A673 (cell line): ENCODE measurements around the gene GRIK1. TPM values are rescaled to one million over a fixed set of nuclear protein-coding genes. Genes with fewer than 3 reads are reported as not detected.

Source experiments
- BruUV-seq: library from RNA; stranded (reverse); fragments of 400-500 nt; replicated peaks from 2 replicates; lab custom pipeline; 2021; lab: Mats Ljungman, UMichigan
- CTCF ChIA-PET: fragments of 300-600 bp; sonication (Branson Sonifier 250); formaldehyde crosslinking; loops from one replicate; lab custom pipeline; 2022; ENCODE audit warnings: antibody characterized with exemption; lab: Charles Lee
- POLR2A ChIA-PET: fragments of 300-600 bp; sonication (Branson Sonifier 250); formaldehyde crosslinking; loops from one replicate; lab custom pipeline; 2022; ENCODE audit warnings: antibody characterized with exemption; ENCODE audit not compliant: low non-redundant PET; lab: Charles Lee
- DNase-seq: peaks from one replicate; pipeline ENCODE4 v3.0.0-alpha.2; 2015; ENCODE audit warnings: low spot score
- H3K27ac ChIP-seq: fragments of 200-600 bp; sonication (generic); 2 replicates; pipeline ENCODE4 v1.5.1; 2016; ENCODE audit warnings: mixed run types, low read depth, mild to moderate bottlenecking, mixed read lengths, antibody characterized with exemption, low read length; ENCODE audit not compliant: poor library complexity, severe bottlenecking
- H3K27me3 ChIP-seq: fragments of 200-600 bp; sonication (generic); replicated peaks from 2 replicates; pipeline ENCODE4 v1.6.1; 2017; ENCODE audit warnings: mixed run types, low read depth, mild to moderate bottlenecking, mixed read lengths, antibody characterized with exemption, low read length; ENCODE audit not compliant: insufficient read depth, poor library complexity
- H3K36me3 ChIP-seq: fragments of 200-600 bp; sonication (generic); 2 replicates; pipeline ENCODE4 v1.6.1; 2016; ENCODE audit warnings: mixed run types, mild to moderate bottlenecking, mixed read lengths, antibody characterized with exemption, low read length; ENCODE audit not compliant: insufficient read depth, poor library complexity, severe bottlenecking
- H3K4me1 ChIP-seq: fragments of 200-600 bp; sonication (generic); 2 replicates; pipeline ENCODE4 v1.6.1; 2017; ENCODE audit warnings: mixed run types, mild to moderate bottlenecking, mixed read lengths, antibody characterized with exemption, low read length; ENCODE audit not compliant: insufficient read depth, poor library complexity, severe bottlenecking
- H3K4me3 ChIP-seq: fragments of 200-600 bp; sonication (generic); 2 replicates; pipeline ENCODE4 v1.5.1; 2016; ENCODE audit warnings: low read depth, mixed run types, mild to moderate bottlenecking, mixed read lengths, low read length; ENCODE audit not compliant: poor library complexity, severe bottlenecking
- H3K9me3 ChIP-seq: fragments of 200-600 bp; sonication (generic); 2 replicates; pipeline ENCODE4 v1.6.1; 2016; ENCODE audit warnings: mixed run types, low read depth, mild to moderate bottlenecking, mixed read lengths, antibody characterized with exemption, low read length; ENCODE audit not compliant: poor library complexity, severe bottlenecking
- EZH2 ChIP-seq: fragments of 200-600 bp; sonication (generic); IDR thresholded peaks from 2 replicates; pipeline ENCODE4 v1.6.1; 2017; ENCODE audit warnings: borderline replicate concordance, low read depth, mild to moderate bottlenecking, mixed read lengths, antibody characterized with exemption, low read length; ENCODE audit not compliant: poor library complexity, severe bottlenecking
- intact Hi-C: fragments of 100-400 bp; cut with micrococcal nuclease; formaldehyde crosslinking; loops from one replicate; pipeline ENCODE4 v1.10.0; 2022; ENCODE audit not compliant: unreplicated experiment
- total RNA-seq: library from RNA; stranded (reverse); gene quantifications from 2 replicates; pipeline ENCODE4 v1.2.3, GENCODE V29; 2021
- TF ChIP-seq, protein P1 (sequence below): fragments of 300-800, 200-600 bp; sonication (generic); conservative IDR thresholded peaks from 2 replicates; pipeline ENCODE4 v1.5.1; 2017; ENCODE audit warnings: low read depth, mild to moderate bottlenecking, antibody characterized with exemption, low read length, moderate library complexity, mixed read lengths

The GRIK1 gene
- total RNA-seq, 1 experiment from 2014 or later = 0.67 TPM

DNA sequence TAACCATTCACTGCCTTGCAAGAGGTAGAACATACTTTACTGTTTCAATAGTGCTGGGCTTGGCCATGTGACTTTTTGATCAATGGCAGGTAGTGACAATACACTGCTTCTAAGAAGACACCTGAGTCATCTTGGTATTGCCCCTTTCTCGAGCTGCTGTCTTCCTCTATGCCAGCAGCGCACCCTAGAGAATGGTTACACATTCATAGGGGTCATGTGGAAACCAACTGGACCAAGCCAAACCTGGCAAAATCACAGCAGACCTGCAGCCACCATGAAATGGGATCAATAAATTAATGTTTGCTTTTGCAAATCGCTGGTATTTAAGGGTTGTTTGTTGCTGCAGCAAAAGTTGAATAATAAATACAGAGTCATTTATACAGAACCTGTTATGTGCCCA is 122.3 kb downstream of the GRIK1 start:
- BruUV-seq = no TSS peak
- no peaks in the 10 kb centered on the region for H3K36me3 ChIP-seq
- intact Hi-C loops = no loop called here
- TF ChIP-seq EZH2 = no peak
- TF ChIP-seq, protein P1, sequence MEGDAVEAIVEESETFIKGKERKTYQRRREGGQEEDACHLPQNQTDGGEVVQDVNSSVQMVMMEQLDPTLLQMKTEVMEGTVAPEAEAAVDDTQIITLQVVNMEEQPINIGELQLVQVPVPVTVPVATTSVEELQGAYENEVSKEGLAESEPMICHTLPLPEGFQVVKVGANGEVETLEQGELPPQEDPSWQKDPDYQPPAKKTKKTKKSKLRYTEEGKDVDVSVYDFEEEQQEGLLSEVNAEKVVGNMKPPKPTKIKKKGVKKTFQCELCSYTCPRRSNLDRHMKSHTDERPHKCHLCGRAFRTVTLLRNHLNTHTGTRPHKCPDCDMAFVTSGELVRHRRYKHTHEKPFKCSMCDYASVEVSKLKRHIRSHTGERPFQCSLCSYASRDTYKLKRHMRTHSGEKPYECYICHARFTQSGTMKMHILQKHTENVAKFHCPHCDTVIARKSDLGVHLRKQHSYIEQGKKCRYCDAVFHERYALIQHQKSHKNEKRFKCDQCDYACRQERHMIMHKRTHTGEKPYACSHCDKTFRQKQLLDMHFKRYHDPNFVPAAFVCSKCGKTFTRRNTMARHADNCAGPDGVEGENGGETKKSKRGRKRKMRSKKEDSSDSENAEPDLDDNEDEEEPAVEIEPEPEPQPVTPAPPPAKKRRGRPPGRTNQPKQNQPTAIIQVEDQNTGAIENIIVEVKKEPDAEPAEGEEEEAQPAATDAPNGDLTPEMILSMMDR = no peak
- H3K9me3 ChIP-seq = no peaks in the 10 kb centered on the region
- ChIA-PET CTCF (no interaction called here), POLR2A (no interaction called here)
- no peak for DNase-seq
- no peak overlapping the region for H3K4me3 ChIP-seq
- H3K27ac ChIP-seq = no peak overlapping the region
- H3K27me3 ChIP-seq = no peaks in the 10 kb centered on the region
- no peaks in the 10 kb centered on the region for H3K4me1 ChIP-seq

DNA sequence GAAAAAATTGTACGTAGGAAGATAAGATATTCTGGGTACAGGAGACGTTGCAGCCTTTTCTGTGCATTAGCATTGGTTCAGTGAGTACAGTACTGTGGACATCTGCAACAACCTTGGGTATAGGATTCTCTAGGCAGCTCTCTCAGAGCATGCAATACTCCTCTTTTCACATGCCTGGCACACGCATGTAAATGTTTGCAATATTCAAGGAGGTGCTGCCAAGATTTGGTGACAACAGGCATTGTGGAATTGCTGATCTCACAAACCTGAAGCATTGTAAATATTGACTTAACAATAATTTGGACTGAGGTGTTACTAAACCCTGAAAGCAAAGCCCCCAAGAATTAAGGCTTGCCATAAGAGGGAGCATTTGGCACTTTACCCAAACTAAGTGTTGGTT is 126.8 kb downstream of the GRIK1 start:
- H3K27ac ChIP-seq = no peak overlapping the region
- no peak for DNase-seq
- no peaks in the 10 kb centered on the region for H3K27me3 ChIP-seq
- no peak for TF ChIP-seq EZH2
- TF ChIP-seq, protein P1 = no peak
- H3K36me3 ChIP-seq = no peaks in the 10 kb centered on the region
- no TSS peak for BruUV-seq
- intact Hi-C loops = no loop called here
- CTCF ChIA-PET = no interaction called here
- POLR2A ChIA-PET = no interaction called here
- H3K9me3 ChIP-seq = no peaks in the 10 kb centered on the region
- no peaks in the 10 kb centered on the region for H3K4me1 ChIP-seq
- no peak overlapping the region for H3K4me3 ChIP-seq

DNA sequence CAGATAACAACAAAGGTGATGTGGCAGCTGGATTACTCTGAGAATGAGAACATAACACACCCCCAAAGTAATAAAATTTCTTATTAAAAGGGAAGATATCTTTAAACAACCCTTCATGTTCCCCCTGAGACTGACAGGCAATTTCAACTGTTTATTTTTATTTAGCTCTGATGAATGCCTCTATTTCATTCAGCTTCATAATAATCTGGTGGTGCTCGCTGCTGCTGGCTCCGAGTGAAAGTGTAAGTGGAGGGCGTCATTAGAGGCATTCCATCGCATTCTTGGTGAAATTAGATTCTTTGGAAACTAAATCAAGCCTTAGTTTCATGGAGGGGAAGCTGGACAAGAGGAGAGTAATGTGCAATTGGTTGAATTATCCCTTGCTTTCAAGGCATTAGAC is 128.9 kb downstream of the GRIK1 start:
- BruUV-seq = no TSS peak
- intact Hi-C loops = no loop called here
- Histone ChIP-seq H3K36me3 (no peaks in the 10 kb centered on the region), H3K4me1 (no peaks in the 10 kb centered on the region), H3K9me3 (no peaks in the 10 kb centered on the region), H3K4me3 (no peak overlapping the region), H3K27ac (no peak overlapping the region), H3K27me3 (no peaks in the 10 kb centered on the region)
- no peak for DNase-seq
- no peak for TF ChIP-seq EZH2
- CTCF ChIA-PET = no interaction called here
- POLR2A ChIA-PET = no interaction called here

DNA sequence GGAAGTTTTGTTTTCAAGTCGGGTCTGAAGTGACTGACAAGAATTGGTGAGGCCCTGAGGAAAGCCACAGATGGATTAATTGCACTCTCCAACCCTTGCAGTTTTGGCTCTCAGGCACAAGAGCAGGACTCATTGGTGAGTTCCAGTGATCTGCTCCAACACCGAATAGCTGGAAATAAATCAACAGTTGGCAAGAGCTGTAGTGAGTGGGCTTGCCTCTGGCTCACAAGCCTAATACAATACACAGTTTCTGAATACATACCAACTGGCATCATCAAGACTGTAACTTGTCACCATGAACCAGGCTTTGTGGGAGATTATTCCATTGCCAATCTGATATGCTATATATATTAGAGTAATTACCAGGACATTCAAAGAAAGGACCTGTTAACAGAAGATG is 131.6 kb downstream of the GRIK1 start:
- Histone ChIP-seq H3K36me3 (no peaks in the 10 kb centered on the region), H3K27me3 (no peaks in the 10 kb centered on the region), H3K27ac (no peak overlapping the region), H3K9me3 (no peaks in the 10 kb centered on the region), H3K4me3 (no peak overlapping the region), H3K4me1 (no peaks in the 10 kb centered on the region)
- TF ChIP-seq, protein P1 = no peak
- no peak for TF ChIP-seq EZH2
- DNase-seq = no peak
- BruUV-seq = no TSS peak
- CTCF ChIA-PET = no interaction called here
- POLR2A ChIA-PET = no interaction called here
- intact Hi-C loops = no loop called here
